Activated naive CD8-positive, alpha-beta T cell treated with anti-CD3 and anti-CD28 coated beads, Interleukin-2, amount 50 U/mL, for 24 hours (primary cell): Measurements from ENCODE around the gene C3orf80.
"Not testable (repeated sequence)": the region's sequence is repeated elsewhere in the genome, so short reads cannot be mapped to it uniquely, and the experiment has no call there.

Experiments used
- ATAC-seq: fragments of 150-1000 bp; cut with Tn5 transposase; one replicate; pipeline ENCODE4 v1.10.0; 2021
- DNase-seq: peaks from one replicate; pipeline ENCODE4 v3.0.0; 2021
- H3K27ac Mint-ChIP-seq: one replicate; pipeline ENCODE4 v1.8.0; 2021; ENCODE audit warnings: mild to moderate bottlenecking, mixed read lengths
- H3K27me3 Mint-ChIP-seq: one replicate; pipeline ENCODE4 v1.8.0; 2021; ENCODE audit warnings: mixed read lengths
- H3K36me3 Mint-ChIP-seq: one replicate; pipeline ENCODE4 v1.8.0; 2021; ENCODE audit warnings: low read depth, mixed read lengths
- H3K4me1 Mint-ChIP-seq: one replicate; pipeline ENCODE4 v1.8.0; 2021; ENCODE audit warnings: mixed read lengths
- H3K4me3 Mint-ChIP-seq: one replicate; pipeline ENCODE4 v1.8.0; 2021; ENCODE audit warnings: mild to moderate bottlenecking, moderate library complexity, mixed read lengths
- H3K9me3 Mint-ChIP-seq: one replicate; pipeline ENCODE4 v1.8.0; 2021; ENCODE audit warnings: mixed read lengths

Gene C3orf80

GRCh38 chr3:160196511-160197104 is 28.6 kb upstream of the C3orf80 start:
- Mint-ChIP-seq H3K27me3 (no peaks in the 10 kb centered on the region), H3K4me3 (no peak overlapping the region), H3K36me3 (no peaks in the 10 kb centered on the region), H3K4me1 (no peaks in the 10 kb centered on the region), H3K9me3 (no peaks in the 10 kb centered on the region), H3K27ac (no peak overlapping the region)
- ATAC-seq: no peak
- DNase-seq: no peak

GRCh38 chr3:160199108-160199507 is 26.1 kb upstream of the C3orf80 start:
- Mint-ChIP-seq H3K9me3 (no peaks in the 10 kb centered on the region), H3K4me1 (no peaks in the 10 kb centered on the region)

GRCh38 chr3:160200353-160200752 is 24.9 kb upstream of the C3orf80 start:
- DNase-seq (no peak), ATAC-seq (no peak)
- Mint-ChIP-seq H3K27me3 (no peaks in the 10 kb centered on the region), H3K27ac (no peak overlapping the region), H3K4me1 (no peaks in the 10 kb centered on the region), H3K4me3 (no peak overlapping the region), H3K9me3 (no peaks in the 10 kb centered on the region), H3K36me3 (no peaks in the 10 kb centered on the region)

More at GRCh38 chr3:160199108-160199507, 26.1 kb upstream of the C3orf80 start:
- no peak for DNase-seq
- H3K36me3 Mint-ChIP-seq: no peaks in the 10 kb centered on the region
- H3K27ac Mint-ChIP-seq: no peak overlapping the region
- no peaks in the 10 kb centered on the region for H3K27me3 Mint-ChIP-seq
- no peak overlapping the region for H3K4me3 Mint-ChIP-seq
- ATAC-seq: no peak

- not testable (repeated sequence) for DNase-seq, H3K27me3 Mint-ChIP-seq, H3K4me3 Mint-ChIP-seq, ATAC-seq, H3K4me1 Mint-ChIP-seq, H3K9me3 Mint-ChIP-seq, H3K36me3 Mint-ChIP-seq, H3K27ac Mint-ChIP-seq
Measured at GRCh38 chr3:160204396-160205011, 20.7 kb upstream of the C3orf80 start.

GRCh38 chr3:160205606-160206005 is 19.6 kb upstream of the C3orf80 start:
- Mint-ChIP-seq H3K27me3 (no peaks in the 10 kb centered on the region), H3K4me1 (no peaks in the 10 kb centered on the region), H3K27ac (no peak overlapping the region), H3K9me3 (no peaks in the 10 kb centered on the region), H3K4me3 (no peak overlapping the region), H3K36me3 (no peaks in the 10 kb centered on the region)
- ATAC-seq: no peak
- DNase-seq: no peak

GRCh38 chr3:160210341-160210740 is 14.9 kb upstream of the C3orf80 start:
- H3K4me3 Mint-ChIP-seq: no peak overlapping the region
- no peaks in the 10 kb centered on the region for H3K9me3 Mint-ChIP-seq
- H3K36me3 Mint-ChIP-seq: no peaks in the 10 kb centered on the region
- H3K4me1 Mint-ChIP-seq: no peaks in the 10 kb centered on the region
- no peak overlapping the region for H3K27ac Mint-ChIP-seq
- peaks cover 16% of the 10 kb centered on the region for H3K27me3 Mint-ChIP-seq
- no peak for ATAC-seq
- DNase-seq: no peak

- Mint-ChIP-seq H3K4me1 (no peaks in the 10 kb centered on the region), H3K9me3 (no peaks in the 10 kb centered on the region), H3K36me3 (no peaks in the 10 kb centered on the region), H3K27me3 (peaks cover 17% of the 10 kb centered on the region), H3K4me3 (no peak overlapping the region), H3K27ac (no peak overlapping the region)
- no peak for DNase-seq
- peak; percentile 54 for ATAC-seq
Measured at GRCh38 chr3:160210799-160211221, 14.4 kb upstream of the C3orf80 start.

GRCh38 chr3:160213191-160213590 is 12.0 kb upstream of the C3orf80 start:
- ATAC-seq (no peak), DNase-seq (no peak)
- Mint-ChIP-seq H3K4me1 (no peaks in the 10 kb centered on the region), H3K27ac (no peak overlapping the region), H3K9me3 (no peaks in the 10 kb centered on the region), H3K36me3 (no peaks in the 10 kb centered on the region), H3K4me3 (no peak overlapping the region), H3K27me3 (peaks cover 25% of the 10 kb centered on the region)

- ATAC-seq: no peak
- Mint-ChIP-seq H3K27ac (no peak overlapping the region), H3K36me3 (no peaks in the 10 kb centered on the region), H3K9me3 (no peaks in the 10 kb centered on the region), H3K4me3 (no peak overlapping the region), H3K4me1 (no peaks in the 10 kb centered on the region), H3K27me3 (peaks cover 48% of the 10 kb centered on the region)
- DNase-seq: no peak
Measured at GRCh38 chr3:160217675-160218074, 7.5 kb upstream of the C3orf80 start.

GRCh38 chr3:160218136-160218535 is 7.1 kb upstream of the C3orf80 start:
- Mint-ChIP-seq H3K4me3 (no peak overlapping the region), H3K36me3 (no peaks in the 10 kb centered on the region), H3K27me3 (peaks cover 50% of the 10 kb centered on the region)

GRCh38 chr3:160220038-160220437 is 5.2 kb upstream of the C3orf80 start:
- Mint-ChIP-seq H3K9me3 (no peaks in the 10 kb centered on the region), H3K4me1 (peaks cover 4% of the 10 kb centered on the region), H3K4me3 (no peak overlapping the region), H3K36me3 (no peaks in the 10 kb centered on the region), H3K27me3 (peaks cover 62% of the 10 kb centered on the region), H3K27ac (no peak overlapping the region)
- DNase-seq (no peak), ATAC-seq (no peak)

More at GRCh38 chr3:160218136-160218535, 7.1 kb upstream of the C3orf80 start:
- ATAC-seq (no peak), DNase-seq (no peak)
- Mint-ChIP-seq H3K27ac (no peak overlapping the region), H3K9me3 (no peaks in the 10 kb centered on the region), H3K4me1 (no peaks in the 10 kb centered on the region)

- ATAC-seq: no peak
- Mint-ChIP-seq H3K4me1 (peaks cover 5% of the 10 kb centered on the region), H3K27me3 (peaks cover 58% of the 10 kb centered on the region)
Measured at GRCh38 chr3:160221019-160221418, 4.2 kb upstream of the C3orf80 start.

GRCh38 chr3:160224256-160224655 is 966 bp upstream of the C3orf80 start:
- Mint-ChIP-seq H3K27ac (no peak overlapping the region), H3K4me3 (no peak overlapping the region), H3K4me1 (peaks cover 12% of the 10 kb centered on the region), H3K36me3 (no peaks in the 10 kb centered on the region), H3K9me3 (no peaks in the 10 kb centered on the region), H3K27me3 (peaks cover 59% of the 10 kb centered on the region)
- DNase-seq (no peak), ATAC-seq (no peak)

More at GRCh38 chr3:160221019-160221418, 4.2 kb upstream of the C3orf80 start:
- no peaks in the 10 kb centered on the region for H3K36me3 Mint-ChIP-seq
- no peaks in the 10 kb centered on the region for H3K9me3 Mint-ChIP-seq
- H3K27ac Mint-ChIP-seq: no peak overlapping the region
- H3K4me3 Mint-ChIP-seq: no peak overlapping the region
- no peak for DNase-seq

GRCh38 chr3:160224811-160225175 is 429 bp upstream of the C3orf80 start:
- H3K4me3 Mint-ChIP-seq: peak overlapping the region; percentile 66
- H3K36me3 Mint-ChIP-seq: no peaks in the 10 kb centered on the region
- no peak overlapping the region for H3K27ac Mint-ChIP-seq

GRCh38 chr3:160226026-160226907 is 1.0 kb downstream of the C3orf80 start:
- H3K36me3 Mint-ChIP-seq: no peaks in the 10 kb centered on the region
- DNase-seq (peak; percentile 4), ATAC-seq (no peak)
- H3K4me3 Mint-ChIP-seq: peak overlapping the region; percentile 49
- H3K27ac Mint-ChIP-seq: peak overlapping the region; percentile 35
- peaks cover 12% of the 10 kb centered on the region for H3K4me1 Mint-ChIP-seq
- no peaks in the 10 kb centered on the region for H3K9me3 Mint-ChIP-seq
- peaks cover 55% of the 10 kb centered on the region for H3K27me3 Mint-ChIP-seq

More at GRCh38 chr3:160224811-160225175, 429 bp upstream of the C3orf80 start:
- ATAC-seq (no peak), DNase-seq (no peak)
- Mint-ChIP-seq H3K4me1 (peaks cover 12% of the 10 kb centered on the region), H3K27me3 (peaks cover 57% of the 10 kb centered on the region), H3K9me3 (no peaks in the 10 kb centered on the region)
